ENCODE data around the gene QRICH1. TPM values are rescaled to one million over a fixed set of nuclear protein-coding genes. Genes with fewer than 3 reads are reported as not detected.

The QRICH1 gene
- total RNA-seq, 1 experiment from 2014 or later: 57.3 TPM

DNA sequence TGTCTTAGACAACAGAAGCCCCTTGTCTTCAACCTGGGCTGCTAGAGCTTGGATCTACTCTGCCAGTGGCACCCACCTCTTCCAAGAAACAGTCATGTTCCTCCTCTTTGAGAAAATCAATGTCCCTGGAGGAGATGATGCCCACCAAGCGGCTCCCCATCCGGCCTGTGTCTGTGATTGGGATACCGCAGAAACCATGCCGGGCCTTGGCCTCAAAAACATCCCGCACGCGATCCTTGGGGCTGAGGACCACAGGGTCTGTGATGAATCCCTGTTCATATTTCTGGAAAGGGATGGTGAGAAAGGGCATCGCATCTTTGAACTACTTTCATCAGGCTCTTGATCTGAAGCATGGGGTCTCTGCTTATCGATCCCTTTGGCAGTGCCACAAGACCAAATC lies 66.2 kb downstream of the QRICH1 start:
- H3K4me3 ChIP-seq (ENCODE audit: low read depth, low read length, poor library complexity, severe bottlenecking): peak overlapping the region; percentile 66
- peaks cover 35% of the 10 kb centered on the region for H3K36me3 ChIP-seq (ENCODE audit: insufficient read depth, low read length, poor library complexity, severe bottlenecking)
- POLR2A ChIA-PET (ENCODE audit: low non-redundant PET): no interaction called here
- no TSS peak for BruUV-seq (replicated peaks)
- DNase-seq (ENCODE audit: low spot score): no peak
- TF ChIP-seq CTCF (conservative IDR thresholded peaks at IDR 0.05; ENCODE audit: low read depth, low read length) (no peak), EZH2 (IDR thresholded peaks at IDR 0.05; ENCODE audit: borderline replicate concordance, low read depth, low read length, poor library complexity, severe bottlenecking) (no peak)
- H3K27ac ChIP-seq (ENCODE audit: low read depth, low read length, poor library complexity, severe bottlenecking): no peak overlapping the region
- H3K9me3 ChIP-seq (ENCODE audit: low read depth, low read length, poor library complexity, severe bottlenecking): no peaks in the 10 kb centered on the region
- H3K4me1 ChIP-seq (ENCODE audit: insufficient read depth, low read length, poor library complexity, severe bottlenecking): peaks cover 6% of the 10 kb centered on the region
- no peaks in the 10 kb centered on the region for H3K27me3 ChIP-seq (replicated peaks; ENCODE audit: insufficient read depth, low read depth, low read length, poor library complexity)
- CTCF ChIA-PET: no interaction called here
- intact Hi-C loops (cut with micrococcal nuclease; ENCODE audit: unreplicated experiment): no loop called here

GRCh38 chr3:49026536-49026935 lies 67.3 kb downstream of the QRICH1 start:
- POLR2A ChIA-PET (ENCODE audit: low non-redundant PET): no interaction called here
- intact Hi-C loops (cut with micrococcal nuclease; ENCODE audit: unreplicated experiment): no loop called here
- DNase-seq (ENCODE audit: low spot score): no peak
- Histone ChIP-seq H3K9me3 (ENCODE audit: low read depth, low read length, poor library complexity, severe bottlenecking) (no peaks in the 10 kb centered on the region), H3K36me3 (ENCODE audit: insufficient read depth, low read length, poor library complexity, severe bottlenecking) (peaks cover 26% of the 10 kb centered on the region), H3K4me3 (ENCODE audit: low read depth, low read length, poor library complexity, severe bottlenecking) (no peak overlapping the region), H3K27ac (ENCODE audit: low read depth, low read length, poor library complexity, severe bottlenecking) (no peak overlapping the region), H3K27me3 (replicated peaks; ENCODE audit: insufficient read depth, low read depth, low read length, poor library complexity) (no peaks in the 10 kb centered on the region), H3K4me1 (ENCODE audit: insufficient read depth, low read length, poor library complexity, severe bottlenecking) (peaks cover 6% of the 10 kb centered on the region)
- no peak for TF ChIP-seq CTCF (conservative IDR thresholded peaks at IDR 0.05; ENCODE audit: low read depth, low read length)
- no peak for TF ChIP-seq EZH2 (IDR thresholded peaks at IDR 0.05; ENCODE audit: borderline replicate concordance, low read depth, low read length, poor library complexity, severe bottlenecking)
- CTCF ChIA-PET: no interaction called here
- BruUV-seq (replicated peaks): no TSS peak

- intact Hi-C loops (cut with micrococcal nuclease; ENCODE audit: unreplicated experiment): no loop called here
- TF ChIP-seq CTCF (conservative IDR thresholded peaks at IDR 0.05; ENCODE audit: low read depth, low read length) (no peak), EZH2 (IDR thresholded peaks at IDR 0.05; ENCODE audit: borderline replicate concordance, low read depth, low read length, poor library complexity, severe bottlenecking) (no peak)
- Histone ChIP-seq H3K27me3 (replicated peaks; ENCODE audit: insufficient read depth, low read depth, low read length, poor library complexity) (no peaks in the 10 kb centered on the region), H3K9me3 (ENCODE audit: low read depth, low read length, poor library complexity, severe bottlenecking) (no peaks in the 10 kb centered on the region), H3K4me3 (ENCODE audit: low read depth, low read length, poor library complexity, severe bottlenecking) (no peak overlapping the region), H3K4me1 (ENCODE audit: insufficient read depth, low read length, poor library complexity, severe bottlenecking) (peaks cover 6% of the 10 kb centered on the region), H3K27ac (ENCODE audit: low read depth, low read length, poor library complexity, severe bottlenecking) (no peak overlapping the region), H3K36me3 (ENCODE audit: insufficient read depth, low read length, poor library complexity, severe bottlenecking) (peaks cover 26% of the 10 kb centered on the region)
- ChIA-PET POLR2A (ENCODE audit: low non-redundant PET) (no interaction called here), CTCF (no interaction called here)
- no TSS peak for BruUV-seq (replicated peaks)
- no peak for DNase-seq (ENCODE audit: low spot score)
Measured at GRCh38 chr3:49025793-49026520, 67.9 kb downstream of the QRICH1 start.
